Measurements from ENCODE around the gene UBAP1L. TPM values are rescaled to one million over a fixed set of nuclear protein-coding genes. Genes with fewer than 3 reads are reported as not detected.

Gene UBAP1L
- total RNA-seq, 1 experiment from 2014 or later: 3.0 TPM

DNA sequence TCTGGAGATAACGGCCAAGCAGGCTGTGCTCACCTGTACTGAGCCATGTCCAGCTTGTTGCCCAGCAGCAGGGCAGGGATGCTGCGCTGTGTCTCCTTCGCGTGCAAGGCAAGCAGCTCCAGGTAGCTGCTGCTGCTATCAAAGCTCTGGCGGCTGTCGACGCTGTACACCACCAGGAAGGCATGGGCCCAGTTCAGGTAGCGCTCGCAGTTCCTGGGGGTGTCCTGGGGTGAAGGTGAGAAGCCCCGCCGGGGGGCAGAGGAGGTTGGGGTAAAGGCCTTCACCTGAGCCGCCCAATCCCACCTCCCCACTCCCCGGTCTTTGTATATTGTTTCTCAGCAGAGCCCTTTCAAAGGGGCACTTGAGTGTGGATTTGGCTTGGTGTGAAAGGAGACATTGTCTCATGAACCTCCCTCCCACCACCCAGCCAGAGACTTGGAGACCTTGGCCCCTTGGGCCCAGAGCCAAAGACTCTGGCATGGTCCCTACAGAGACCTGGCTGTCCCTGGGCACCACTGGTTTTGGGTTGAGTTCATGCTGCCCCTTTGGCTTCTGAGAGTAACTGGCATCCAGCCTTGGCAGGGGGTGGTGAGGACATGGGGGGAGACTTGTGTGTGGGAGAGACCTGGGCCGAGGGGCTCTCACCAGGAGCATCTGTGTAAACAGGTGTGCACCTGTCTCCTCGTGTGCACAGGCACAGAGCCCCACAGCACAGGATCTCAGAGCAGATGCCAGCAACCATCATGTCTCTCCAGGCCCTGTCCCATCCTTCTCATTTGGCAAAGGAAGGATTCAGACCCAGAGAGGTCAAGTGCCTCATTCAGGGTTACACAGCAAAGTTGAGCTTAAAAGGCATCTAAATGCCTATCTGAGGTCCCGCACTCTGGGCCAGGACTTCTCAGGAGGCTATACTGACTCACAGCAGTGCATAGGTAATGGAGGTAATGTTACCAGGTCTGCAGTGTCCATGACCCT is 56.3 kb downstream of the UBAP1L start:
- Histone ChIP-seq H2AFZ (ENCODE audit: low read length) (no peak overlapping the region), H3K4me2 (ENCODE audit: insufficient read depth, insufficient read length, low read length) (no peak overlapping the region), H3K9ac (ENCODE audit: extremely low read depth, insufficient read length, low read length) (no peak overlapping the region), H2AK5ac (ENCODE audit: insufficient read length, low read length) (no peak overlapping the region), H3K27me3 (ENCODE audit: insufficient read depth, low read length) (no peaks in the 10 kb centered on the region), H3K23me2 (ENCODE audit: insufficient read length, low read depth, low read length, poor library complexity, severe bottlenecking) (no peaks in the 10 kb centered on the region), H3K9me3 (ENCODE audit: control insufficient read depth, low read depth, low read length) (no peaks in the 10 kb centered on the region), H4K20me1 (ENCODE audit: control insufficient read depth, insufficient read depth, insufficient read length) (no peaks in the 10 kb centered on the region), H3K79me1 (ENCODE audit: insufficient read depth, low read depth, low read length, poor library complexity, severe bottlenecking) (no peaks in the 10 kb centered on the region), H3K23ac (ENCODE audit: insufficient read length, low read depth, low read length) (no peak overlapping the region), H2BK15ac (ENCODE audit: low read depth, low read length) (no peak overlapping the region), H3K4me1 (ENCODE audit: insufficient read depth, low read length) (no peaks in the 10 kb centered on the region), H3K4ac (ENCODE audit: low read depth, low read length) (no peak overlapping the region), H3K14ac (ENCODE audit: insufficient read depth, low read length) (no peak overlapping the region), H3T11ph (ENCODE audit: low read length) (no peak overlapping the region), H3K56ac (ENCODE audit: insufficient read length, low read depth, low read length) (no peak overlapping the region), H3K27ac (ENCODE audit: insufficient read length, low read depth, low read length) (no peak overlapping the region), H3K79me2 (ENCODE audit: insufficient read depth, low read length) (no peaks in the 10 kb centered on the region), H2BK12ac (ENCODE audit: insufficient read length, low read depth, low read length) (no peak overlapping the region), H4K8ac (replicated peaks; ENCODE audit: insufficient read length, low read depth, low read length) (no peak overlapping the region), H2BK5ac (ENCODE audit: insufficient read length, low read length) (no peak overlapping the region), H4K5ac (ENCODE audit: insufficient read length, low read depth, low read length) (no peak overlapping the region), H4K91ac (ENCODE audit: insufficient read length, low read depth, low read length) (no peak overlapping the region), H3K18ac (ENCODE audit: insufficient read length, low read depth, low read length) (no peak overlapping the region), H2BK20ac (ENCODE audit: low read depth, low read length, poor library complexity, severe bottlenecking) (no peak overlapping the region), H2BK120ac (ENCODE audit: low read depth, low read length, poor library complexity, severe bottlenecking) (no peak overlapping the region)
- H3K36me3 Mint-ChIP-seq (ENCODE audit: insufficient read depth in 1 of 3, low read depth in 3 of 3): peaks cover 0 to 7% (median 6%) of the 10 kb centered on the region in 3 experiments; a peak in 3 of 7 replicates
- no peaks in the 10 kb centered on the region for H3K9me3 Mint-ChIP-seq
- DNase-seq: no peak
- WGBS (ENCODE audit: extremely low coverage, insufficient read length, low lambda C conversion rate): no CpG with 5 or more reads among the region's 16 CpGs
- no peaks in the 10 kb centered on the region for H3K4me1 Mint-ChIP-seq
- no peak overlapping the region for H3K27ac Mint-ChIP-seq
- TF ChIP-seq, protein P1, sequence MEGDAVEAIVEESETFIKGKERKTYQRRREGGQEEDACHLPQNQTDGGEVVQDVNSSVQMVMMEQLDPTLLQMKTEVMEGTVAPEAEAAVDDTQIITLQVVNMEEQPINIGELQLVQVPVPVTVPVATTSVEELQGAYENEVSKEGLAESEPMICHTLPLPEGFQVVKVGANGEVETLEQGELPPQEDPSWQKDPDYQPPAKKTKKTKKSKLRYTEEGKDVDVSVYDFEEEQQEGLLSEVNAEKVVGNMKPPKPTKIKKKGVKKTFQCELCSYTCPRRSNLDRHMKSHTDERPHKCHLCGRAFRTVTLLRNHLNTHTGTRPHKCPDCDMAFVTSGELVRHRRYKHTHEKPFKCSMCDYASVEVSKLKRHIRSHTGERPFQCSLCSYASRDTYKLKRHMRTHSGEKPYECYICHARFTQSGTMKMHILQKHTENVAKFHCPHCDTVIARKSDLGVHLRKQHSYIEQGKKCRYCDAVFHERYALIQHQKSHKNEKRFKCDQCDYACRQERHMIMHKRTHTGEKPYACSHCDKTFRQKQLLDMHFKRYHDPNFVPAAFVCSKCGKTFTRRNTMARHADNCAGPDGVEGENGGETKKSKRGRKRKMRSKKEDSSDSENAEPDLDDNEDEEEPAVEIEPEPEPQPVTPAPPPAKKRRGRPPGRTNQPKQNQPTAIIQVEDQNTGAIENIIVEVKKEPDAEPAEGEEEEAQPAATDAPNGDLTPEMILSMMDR (conservative IDR thresholded peaks at IDR 0.05): no peak
- no peak overlapping the region for H3K4me3 Mint-ChIP-seq
- H3K27me3 Mint-ChIP-seq (ENCODE audit: low read depth): no peaks in the 10 kb centered on the region

Data from H9 (cell line).